ENCODE measurements around the gene TMEM82. TPM values are rescaled to one million over a fixed set of nuclear protein-coding genes. Genes with fewer than 3 reads are reported as not detected.

The TMEM82 gene
- total RNA-seq, 2 experiments from 2014 or later = not detected

GRCh38 chr1:15796086-15796462 is 53.8 kb downstream of the TMEM82 start:
- no peak overlapping the region for H3K4me3 Mint-ChIP-seq
- Histone ChIP-seq H3K4me3 (ENCODE audit: low read length) (no peak overlapping the region), H3K9me3 (ENCODE audit: control insufficient read depth in 1 of 2, insufficient read depth in 1 of 2, low read length in 2 of 2) (no peaks in the 10 kb centered on the region), H3K4me1 (ENCODE audit: insufficient read depth, low read length) (peaks cover 5% of the 10 kb centered on the region), H3K27ac (ENCODE audit: low read depth in 1 of 2, low read length in 2 of 2) (no peak overlapping the region), H3K27me3 (ENCODE audit: control insufficient read depth in 1 of 2, insufficient read depth in 2 of 2, low read length in 2 of 2) (no peaks in the 10 kb centered on the region), H3K36me3 (ENCODE audit: insufficient read depth, low read length) (no peaks in the 10 kb centered on the region)
- ChIA-PET CTCF (no interaction called here), POLR2A (no interaction called here)
- peaks cover 4% of the 10 kb centered on the region for H3K4me1 Mint-ChIP-seq (ENCODE audit: low read depth)
- no peak overlapping the region for H3K27ac Mint-ChIP-seq
- H3K36me3 Mint-ChIP-seq (ENCODE audit: low read depth) = no peaks in the 10 kb centered on the region
- no peak for DNase-seq
- no peak for ATAC-seq (ENCODE audit: poor library complexity)
- no peak for TF ChIP-seq CTCF (IDR thresholded peaks at IDR 0.05)
- intact Hi-C loops (cut with DNase I, micrococcal nuclease) = loop anchor here in 1 of 2 experiments (10.0 kb wide), 2 partner anchors 199 to 389 kb away; no protein-coding TSS in a partner anchor
- H3K27me3 Mint-ChIP-seq = no peaks in the 10 kb centered on the region
- no peaks in the 10 kb centered on the region for H3K9me3 Mint-ChIP-seq

Other genes starting within 250 kb of the TMEM82 start
- 10 to 100 TPM; 15.7 to 18.0 TPM for gene CASP9, start 218.3 kb upstream of the TMEM82 start, total RNA-seq
- 10 to 100 TPM in 1 of 2 experiments, 1 to 10 TPM in 1; 8.2 to 10.4 TPM for gene DNAJC16, start 215.7 kb upstream of the TMEM82 start, total RNA-seq
- 1 to 10 TPM; 3.8 to 4.6 TPM for gene AGMAT, start 157.4 kb upstream of the TMEM82 start, total RNA-seq
- 10 to 100 TPM; 24.2 to 29.9 TPM for gene DDI2, start 125.0 kb upstream of the TMEM82 start, total RNA-seq
- 10 to 100 TPM; 77.5 to 82.0 TPM for gene PLEKHM2, start 58.2 kb upstream of the TMEM82 start, total RNA-seq
- 1 to 10 TPM; 1.9 to 2.8 TPM for gene SLC25A34, start 6.2 kb upstream of the TMEM82 start, total RNA-seq
- under 1 TPM in 1 of 2 experiments, not detected in 1; 0.50 TPM for gene FBLIM1, start 16.3 kb downstream of the TMEM82 start, total RNA-seq
- gene UQCRHL, start 65.2 kb downstream of the TMEM82 start, total RNA-seq = under 1 TPM; 0.25 to 0.69 TPM
- 10 to 100 TPM; 73.5 to 76.7 TPM for gene SPEN, start 105.2 kb downstream of the TMEM82 start, total RNA-seq
- gene ZBTB17, start 233.6 kb downstream of the TMEM82 start, total RNA-seq = 10 to 100 TPM; 70.2 to 78.1 TPM

Measured in CD4-positive, alpha-beta T cell (primary cell).